Stomach (tissue), 4 donors: ENCODE data around the gene RAB8B.

Experiments
- EP300 ChIP-seq: sonication (generic); formaldehyde crosslinking; IDR thresholded peaks from one replicate; pipeline ENCODE4 v1.6.1; 2017; ENCODE audit warnings: antibody characterized with exemption
- POLR2A ChIP-seq, 4 donors: fragments of 450-650 bp; IDR thresholded peaks; one replicate each; pipeline ENCODE4 v1.6.1; 2016; ENCODE audit warnings: antibody characterized with exemption in 4 of 4, control low read depth in 2 of 4, mild to moderate bottlenecking in 1 of 4, moderate library complexity in 1 of 4
- POLR2AphosphoS5 ChIP-seq, 3 donors: sonication (generic); formaldehyde crosslinking; IDR thresholded peaks; one replicate each; pipeline ENCODE4 v1.6.1; 2016; ENCODE audit warnings: antibody characterized with exemption in 3 of 3
- TF ChIP-seq, protein P1 (sequence below), 7 experiments: fragments of 450-650 bp in 4 of 7; fragments of 200-600 bp in 3 of 7; sonication (generic) in 3 of 7; IDR thresholded peaks; one replicate each; pipeline ENCODE4 v1.5.1; 2016 to 2019; ENCODE audit warnings: antibody characterized with exemption in 7 of 7, control low read depth in 2 of 7, mild to moderate bottlenecking in 1 of 7

- TF ChIP-seq, protein P1, sequence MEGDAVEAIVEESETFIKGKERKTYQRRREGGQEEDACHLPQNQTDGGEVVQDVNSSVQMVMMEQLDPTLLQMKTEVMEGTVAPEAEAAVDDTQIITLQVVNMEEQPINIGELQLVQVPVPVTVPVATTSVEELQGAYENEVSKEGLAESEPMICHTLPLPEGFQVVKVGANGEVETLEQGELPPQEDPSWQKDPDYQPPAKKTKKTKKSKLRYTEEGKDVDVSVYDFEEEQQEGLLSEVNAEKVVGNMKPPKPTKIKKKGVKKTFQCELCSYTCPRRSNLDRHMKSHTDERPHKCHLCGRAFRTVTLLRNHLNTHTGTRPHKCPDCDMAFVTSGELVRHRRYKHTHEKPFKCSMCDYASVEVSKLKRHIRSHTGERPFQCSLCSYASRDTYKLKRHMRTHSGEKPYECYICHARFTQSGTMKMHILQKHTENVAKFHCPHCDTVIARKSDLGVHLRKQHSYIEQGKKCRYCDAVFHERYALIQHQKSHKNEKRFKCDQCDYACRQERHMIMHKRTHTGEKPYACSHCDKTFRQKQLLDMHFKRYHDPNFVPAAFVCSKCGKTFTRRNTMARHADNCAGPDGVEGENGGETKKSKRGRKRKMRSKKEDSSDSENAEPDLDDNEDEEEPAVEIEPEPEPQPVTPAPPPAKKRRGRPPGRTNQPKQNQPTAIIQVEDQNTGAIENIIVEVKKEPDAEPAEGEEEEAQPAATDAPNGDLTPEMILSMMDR (IDR thresholded peaks at IDR 0.05) = no peak
- TF ChIP-seq POLR2A (IDR thresholded peaks at IDR 0.05) = no peak
- no peak for TF ChIP-seq POLR2AphosphoS5 (IDR thresholded peaks at IDR 0.05)
- TF ChIP-seq EP300 = no peak
These were observed 3.3 kb downstream of the RAB8B start for GRCh38 chr15:63192619-63193206.
